RPMI7951 (cell line): Measurements from ENCODE around the gene SOS1. TPM values are rescaled to one million over a fixed set of nuclear protein-coding genes. Genes with fewer than 3 reads are reported as not detected.
"Not testable (repeated sequence)": the region's sequence is repeated elsewhere in the genome, so short reads cannot be mapped to it uniquely, and the experiment has no call there.

Experiments used
- DNase-seq: peaks from one replicate; pipeline ENCODE4 v3.0.0-alpha.2; 2012; ENCODE audit warnings: low read depth
- total RNA-seq: library from RNA; depleted of rRNA; stranded (reverse); fragments of >200 nt; shearing (Covaris generic); gene quantifications from 2 replicates; pipeline ENCODE4 v1.2.3, GENCODE V29; 2014

The SOS1 gene
- total RNA-seq, 1 experiment from 2014 or later, result 17.8 TPM

DNA sequence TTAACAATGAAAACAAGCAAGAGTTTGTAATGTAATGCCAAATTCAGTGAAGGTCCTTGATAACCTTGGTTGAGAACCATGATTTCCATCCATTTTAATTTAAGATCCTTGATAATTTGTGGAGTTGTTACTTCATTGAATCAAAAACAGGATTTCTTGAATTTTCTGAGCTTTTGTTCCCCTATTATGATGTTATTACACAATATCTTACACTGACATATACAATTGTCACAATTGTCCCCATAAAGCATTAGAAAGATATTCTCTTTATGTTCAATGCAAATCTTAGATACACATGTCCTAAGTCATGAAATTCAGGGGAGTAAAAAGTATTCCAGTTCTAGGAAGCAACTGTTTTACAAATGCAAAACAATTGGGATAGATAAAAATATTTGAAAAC is 147.6 kb downstream of the SOS1 start:
- DNase-seq, result no peak

DNA sequence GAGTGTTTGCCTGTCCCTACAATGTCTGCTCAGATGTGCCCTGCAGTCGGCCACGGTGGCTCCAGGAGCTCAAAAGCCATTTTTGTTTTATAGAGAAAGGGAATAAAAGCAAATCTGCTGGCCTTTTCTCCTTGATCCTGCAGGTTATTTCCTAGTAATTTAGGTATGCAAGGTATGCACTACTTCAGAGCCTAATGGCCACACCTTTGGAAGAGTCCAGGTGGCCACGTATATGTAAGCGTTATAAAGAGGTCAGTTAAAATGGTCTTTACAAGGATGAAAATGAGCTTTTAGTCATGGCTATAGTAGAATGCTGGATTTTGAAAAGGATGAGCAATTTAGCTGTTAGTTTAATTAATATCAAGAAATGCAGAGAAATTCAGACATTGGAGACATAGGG is 149.5 kb downstream of the SOS1 start:
- DNase-seq, result no peak

DNA sequence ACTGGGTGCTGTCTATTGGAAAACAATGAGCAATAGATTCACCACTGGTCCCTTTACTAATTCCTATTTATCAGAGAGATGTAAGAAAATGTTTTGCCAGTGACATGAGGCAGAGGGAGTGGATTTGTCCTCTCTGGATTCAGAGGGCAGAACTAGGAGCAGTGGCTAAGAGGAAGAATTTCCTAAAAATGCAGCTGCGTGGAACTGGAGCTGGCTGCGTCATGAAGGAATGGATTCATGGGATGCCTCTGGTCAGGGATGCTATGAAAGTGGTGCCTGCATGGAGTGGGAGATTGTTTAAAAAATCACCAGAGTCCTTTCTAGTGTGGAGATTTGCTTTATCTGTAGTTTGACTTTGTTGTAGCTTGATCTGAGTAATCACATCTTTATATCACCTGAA is 152.8 kb downstream of the SOS1 start:
- no peak for DNase-seq

DNA sequence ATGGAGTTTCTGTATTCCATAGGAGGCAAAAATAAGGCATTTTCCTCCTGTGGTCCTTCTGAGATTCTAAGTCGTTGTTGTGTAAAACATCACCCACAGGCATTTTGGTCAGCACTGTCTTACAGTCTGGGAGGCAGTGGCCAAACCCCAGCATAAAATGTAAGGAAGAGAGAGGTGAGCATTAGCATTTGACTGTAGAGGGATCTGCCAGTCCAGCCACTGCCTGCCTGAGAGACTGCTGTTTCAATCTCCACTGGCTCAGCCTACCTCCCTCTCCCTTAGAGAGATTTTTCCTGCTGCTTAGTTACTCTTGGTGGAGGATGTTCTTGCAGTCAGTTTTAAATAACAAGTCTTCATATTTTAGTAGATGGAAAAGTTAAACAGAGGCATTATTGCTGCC is 154.2 kb downstream of the SOS1 start:
- DNase-seq, result no peak

DNA sequence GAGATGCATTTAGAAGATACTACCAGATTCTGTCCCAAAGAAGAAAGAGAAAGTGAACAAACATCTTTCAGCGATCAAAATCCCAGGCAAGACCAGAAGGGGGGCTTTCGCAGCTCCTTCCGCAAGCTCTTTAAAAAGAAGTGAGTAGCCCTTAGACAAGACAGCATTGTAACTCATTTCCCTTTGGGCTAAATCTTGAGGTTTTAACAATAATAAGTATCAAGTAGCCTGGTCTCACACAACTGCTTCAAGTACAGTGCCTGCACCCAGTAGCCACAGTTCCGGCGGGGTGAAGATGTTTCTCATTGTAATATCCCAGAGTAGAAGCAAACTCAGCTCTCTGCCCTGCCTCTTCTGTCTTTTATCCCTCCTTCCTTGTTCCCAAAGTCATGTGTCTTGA is 154.8 kb downstream of the SOS1 start:
- peak; percentile 13 for DNase-seq

DNA sequence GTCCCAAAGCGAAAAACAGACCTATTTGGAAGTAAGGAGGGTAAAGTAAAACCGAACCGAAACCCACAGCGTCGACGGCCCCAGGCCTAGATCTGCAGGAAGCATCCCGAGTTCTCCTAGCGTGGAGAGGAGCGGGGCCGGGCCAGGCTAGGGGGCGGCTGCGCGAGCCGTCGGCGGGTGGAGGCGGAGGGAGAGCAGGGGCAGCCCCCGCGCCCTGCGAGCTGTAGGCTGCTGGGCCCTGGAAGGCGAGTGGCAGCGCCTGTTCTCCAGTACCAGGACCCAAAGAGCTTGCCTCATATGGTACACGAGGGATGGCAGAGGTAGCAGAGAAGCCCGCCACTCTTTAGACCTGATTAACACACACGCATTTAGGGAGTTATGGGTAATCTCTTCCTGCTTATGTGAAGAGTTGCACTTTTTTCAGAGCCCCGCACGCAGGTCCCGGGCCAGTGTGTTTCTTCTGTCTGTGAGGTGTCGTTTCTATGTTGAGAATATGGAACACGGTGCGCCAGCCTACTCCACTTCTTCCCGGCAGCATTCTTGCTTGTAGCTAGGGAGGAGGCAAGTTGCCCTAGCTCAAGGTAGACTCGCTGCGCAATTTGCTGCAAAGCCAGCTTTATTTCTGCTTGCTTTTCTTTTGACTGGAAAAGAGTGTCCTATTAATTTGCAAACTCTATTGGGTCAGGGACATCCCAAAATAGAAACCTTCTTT is 160.1 kb downstream of the SOS1 start:
- peak; percentile 3 for DNase-seq

DNA sequence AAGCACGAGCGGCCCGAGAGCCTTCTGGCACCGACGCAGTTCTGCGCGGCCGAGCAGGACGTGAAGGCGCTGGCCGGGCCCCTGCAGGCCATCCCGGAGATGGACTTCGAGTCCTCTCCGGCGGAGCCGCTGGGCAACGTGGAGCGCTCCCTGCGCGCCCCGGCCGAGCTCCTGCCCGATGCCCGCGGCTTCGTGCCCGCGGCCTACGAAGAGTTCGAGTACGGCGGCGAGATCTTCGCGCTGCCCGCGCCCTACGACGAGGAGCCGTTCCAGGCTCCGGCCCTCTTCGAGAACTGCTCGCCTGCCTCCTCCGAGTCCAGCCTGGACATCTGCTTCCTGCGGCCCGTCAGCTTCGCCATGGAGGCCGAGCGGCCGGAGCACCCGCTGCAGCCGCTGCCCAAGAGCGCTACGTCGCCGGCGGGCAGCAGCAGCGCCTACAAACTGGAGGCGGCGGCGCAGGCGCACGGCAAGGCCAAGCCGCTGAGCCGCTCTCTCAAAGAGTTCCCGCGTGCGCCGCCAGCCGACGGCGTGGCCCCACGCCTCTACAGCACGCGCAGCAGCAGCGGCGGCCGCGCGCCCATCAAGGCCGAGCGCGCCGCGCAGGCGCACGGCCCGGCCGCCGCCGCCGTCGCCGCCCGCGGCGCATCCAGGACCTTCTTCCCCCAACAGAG is 160.8 kb downstream of the SOS1 start:
- peak; percentile 72 for DNase-seq

DNA sequence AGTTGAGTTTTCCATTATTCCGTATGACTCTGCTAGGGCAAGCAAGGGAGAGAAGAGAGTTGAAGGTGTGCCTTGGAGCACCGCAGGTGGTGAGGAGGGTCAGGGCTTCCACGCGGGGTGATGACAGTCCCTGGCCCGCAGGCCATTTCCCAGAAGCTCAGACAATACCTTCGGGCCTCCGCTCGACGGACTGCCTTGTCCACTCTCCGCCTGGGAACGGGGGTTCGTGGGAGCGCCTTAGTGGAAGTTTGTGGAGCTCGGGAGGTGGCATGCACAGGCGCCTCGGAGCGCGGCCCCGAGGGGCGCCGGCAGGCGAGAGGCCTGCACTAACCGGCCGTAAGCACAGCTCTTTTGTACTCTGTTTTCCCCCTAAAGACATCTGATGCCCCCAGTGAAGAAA is 161.4 kb downstream of the SOS1 start:
- no peak for DNase-seq

DNA sequence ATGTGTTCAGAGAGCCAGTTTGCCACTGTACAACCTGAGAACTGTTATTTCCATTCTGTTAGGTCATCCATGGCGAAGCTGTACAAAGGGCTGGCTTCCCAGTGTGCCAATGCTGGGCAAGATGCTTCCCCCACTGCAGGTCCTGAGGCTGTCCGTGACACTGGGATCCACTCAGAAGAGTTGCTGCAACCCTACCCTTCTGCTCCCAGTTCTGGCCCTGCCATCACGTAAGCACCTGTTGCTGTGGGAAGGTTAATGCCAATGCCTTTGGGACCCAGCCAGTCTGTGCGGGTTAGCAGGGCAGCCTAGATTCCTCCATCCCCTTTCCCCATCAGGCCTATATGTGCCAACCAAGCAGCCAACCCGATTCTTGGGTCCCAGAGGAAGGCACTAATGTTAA is 162.9 kb downstream of the SOS1 start:
- DNase-seq, result no peak

DNA sequence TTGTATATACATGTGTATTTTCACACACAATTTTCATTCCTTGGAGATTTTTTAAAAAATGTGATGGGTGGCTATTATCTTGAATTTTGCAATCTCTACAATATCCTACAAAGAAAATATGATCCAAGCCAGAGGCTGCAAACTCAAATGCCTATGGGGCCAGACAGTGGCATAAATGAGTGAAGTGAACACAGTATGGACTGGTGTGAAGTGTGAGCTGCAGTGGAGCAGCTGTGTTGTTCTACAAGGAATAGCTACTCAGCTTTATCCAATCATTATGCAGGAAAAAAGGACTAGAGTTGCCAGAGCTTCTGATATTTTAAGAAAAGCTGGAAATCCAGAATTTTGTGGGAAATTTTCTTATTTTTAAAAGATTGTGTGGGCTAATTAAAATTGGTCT is 169.1 kb downstream of the SOS1 start:
- DNase-seq, result no peak

DNA sequence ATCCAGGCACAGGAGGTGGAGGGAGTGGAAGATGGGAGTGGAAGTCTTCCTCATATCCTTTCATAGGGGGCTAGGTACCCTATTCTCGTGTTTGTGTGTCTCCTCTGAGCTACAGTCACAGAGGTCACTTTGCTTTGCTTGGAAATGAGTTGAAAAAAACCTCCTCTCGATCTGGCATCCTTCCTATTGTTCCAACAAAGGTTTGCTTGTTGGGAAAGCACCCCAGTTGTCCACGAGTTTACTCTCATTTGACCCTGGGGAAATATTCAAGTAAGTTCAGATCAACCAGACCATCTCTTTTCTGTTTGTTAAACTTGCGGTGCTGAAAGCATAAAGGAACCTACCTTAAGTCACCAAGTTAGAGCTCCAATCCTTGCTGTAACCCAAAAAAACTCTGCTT is 171.9 kb downstream of the SOS1 start:
- DNase-seq, result no peak

DNA sequence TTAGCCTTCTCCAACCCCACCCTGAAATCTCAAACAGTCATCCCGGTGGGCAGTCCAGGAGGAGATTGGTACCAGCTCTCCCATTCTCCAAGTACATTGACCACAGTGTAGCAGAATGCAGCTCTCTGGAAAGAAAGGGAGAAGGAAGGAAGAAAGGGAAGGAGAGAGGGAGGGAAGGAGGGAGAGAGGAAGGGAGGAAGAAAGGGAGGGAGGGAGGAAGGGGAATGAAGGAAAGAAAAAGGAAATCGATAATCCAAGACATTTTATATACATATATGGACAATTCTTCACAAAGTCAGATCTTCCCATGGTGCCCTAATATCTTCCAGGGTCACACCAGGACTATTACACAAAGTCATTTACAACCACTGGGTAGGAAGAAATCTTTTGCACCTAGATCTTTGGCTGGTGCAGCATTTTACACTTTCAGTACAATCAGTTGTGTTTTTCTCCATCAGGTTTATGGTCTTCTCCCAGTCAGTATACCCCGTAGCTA is 172.4 kb downstream of the SOS1 start:
- no peak for DNase-seq

DNA sequence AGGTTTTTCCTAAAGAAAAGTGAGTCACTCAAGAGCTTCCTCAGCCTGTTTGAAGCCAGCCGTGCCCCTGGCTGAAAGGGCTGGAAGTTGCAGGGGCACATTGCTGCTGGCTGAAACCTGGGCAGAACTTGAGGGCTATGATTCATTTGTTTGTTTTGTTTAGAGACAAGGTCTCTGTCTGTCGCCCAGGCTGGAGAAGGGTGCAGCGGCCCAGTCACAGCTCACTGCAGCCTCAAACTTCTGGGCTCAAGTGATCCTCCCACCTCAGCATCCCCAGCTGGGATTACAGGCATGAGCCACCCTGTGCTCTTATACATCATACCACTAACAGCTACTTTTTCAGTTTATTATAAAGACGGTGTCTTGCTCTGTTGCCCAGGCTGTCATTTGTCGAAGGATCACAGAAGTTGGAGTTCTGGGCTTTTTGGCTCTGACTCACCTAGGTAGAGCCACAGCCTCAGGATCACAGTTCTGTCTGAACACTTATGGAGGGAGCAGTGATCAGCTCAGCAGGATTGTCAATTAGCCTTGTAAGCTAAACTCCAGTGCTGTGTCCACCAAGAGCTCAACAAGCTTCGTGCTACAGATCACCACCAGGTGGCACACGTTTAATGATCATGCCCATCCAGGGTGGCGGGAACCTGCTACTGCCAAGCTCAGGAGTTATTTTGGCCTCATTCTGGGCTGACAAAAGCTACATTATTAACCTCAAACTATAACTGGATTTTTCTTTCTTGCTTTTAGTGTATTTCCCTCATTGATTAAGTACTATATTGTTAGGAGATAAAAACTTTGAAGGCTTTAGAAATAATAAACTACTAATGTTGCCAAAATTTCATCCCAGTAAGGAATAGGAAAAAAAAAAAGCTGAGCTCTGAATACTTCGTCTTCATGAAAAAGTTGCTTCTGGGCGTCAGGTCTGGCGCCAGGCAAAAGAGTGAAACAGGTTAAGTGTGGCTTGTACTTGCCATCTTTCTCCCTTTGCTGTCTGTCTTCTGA is 173.3 kb downstream of the SOS1 start:
- DNase-seq, result peak; percentile 79

DNA sequence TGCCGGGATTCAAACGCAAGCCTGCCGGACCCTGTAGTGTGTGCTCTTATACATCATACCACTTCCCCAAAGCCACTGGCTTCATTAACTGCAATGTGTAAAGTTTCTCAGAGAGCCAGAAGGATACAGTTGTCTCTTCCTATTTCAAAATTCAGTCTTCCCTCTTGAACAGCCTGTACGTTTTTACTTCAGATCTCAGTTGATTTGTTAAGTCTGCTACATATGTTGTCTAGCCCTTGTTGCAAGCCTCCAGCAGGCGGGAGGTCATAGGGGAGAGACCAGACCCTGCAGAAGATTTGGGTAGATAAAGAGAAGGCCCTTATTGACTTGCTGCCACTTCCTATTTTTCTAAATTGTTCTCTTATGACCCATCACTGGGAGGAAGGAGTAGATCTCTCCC is 174.9 kb downstream of the SOS1 start:
- no peak for DNase-seq

DNA sequence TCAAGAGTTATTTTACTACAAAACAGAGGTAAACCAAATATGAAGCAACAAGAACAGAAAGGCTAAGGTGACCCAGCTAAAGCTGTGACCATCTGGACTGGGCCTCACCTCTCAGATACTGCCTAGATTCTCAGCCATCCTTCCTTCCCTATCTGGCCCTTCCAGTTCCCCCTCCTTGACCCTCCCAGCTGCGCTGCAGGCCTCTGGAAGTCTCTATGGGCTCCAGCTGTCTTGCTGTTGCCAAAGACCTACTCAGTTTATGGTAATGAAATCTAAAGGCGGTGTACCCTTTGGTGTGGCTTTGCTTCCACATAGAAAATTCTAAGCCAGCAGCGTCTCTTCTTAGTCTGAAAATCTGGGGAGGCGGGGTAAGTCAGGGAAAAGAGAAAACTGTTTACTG is 175.5 kb downstream of the SOS1 start:
- DNase-seq, result no peak

DNA sequence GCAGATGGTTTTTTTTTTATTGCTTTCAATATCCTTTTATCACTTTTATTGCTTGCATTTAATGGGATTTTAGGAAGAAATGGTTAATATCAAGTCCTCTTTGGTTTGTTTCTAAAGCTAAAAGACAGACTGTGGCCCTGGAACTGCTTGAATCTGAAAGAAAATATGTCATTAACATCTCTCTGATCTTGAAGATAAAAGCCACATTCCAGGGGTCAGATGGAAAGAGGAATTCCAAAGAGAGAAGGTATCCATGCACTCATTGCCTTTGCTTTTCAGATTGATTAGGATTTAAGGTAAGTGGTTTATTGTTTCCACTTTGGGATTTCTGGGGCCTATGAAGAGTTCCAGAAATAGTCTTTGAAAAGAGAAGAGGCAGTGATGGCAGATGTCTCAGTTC is 177.1 kb downstream of the SOS1 start:
- no peak for DNase-seq

DNA sequence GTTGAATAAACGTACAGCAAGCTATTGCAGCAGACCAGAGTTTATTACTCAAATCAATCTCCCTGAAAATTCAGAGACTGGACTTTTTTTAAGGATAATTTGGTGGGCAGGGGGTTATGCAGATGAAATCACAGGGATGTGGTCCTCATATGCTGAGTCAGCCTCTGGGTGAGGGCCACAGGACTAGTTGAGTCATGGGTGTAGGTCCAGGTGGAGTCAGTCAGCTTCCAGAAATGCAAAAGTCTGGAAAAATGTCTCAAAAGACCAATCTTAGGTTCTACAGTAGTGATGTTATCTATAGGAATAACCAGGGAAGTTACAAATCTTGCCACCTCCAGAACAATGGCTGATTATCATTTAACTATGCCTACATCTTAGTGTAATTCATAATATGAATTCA is 180.1 kb downstream of the SOS1 start:
- DNase-seq, result no peak

DNA sequence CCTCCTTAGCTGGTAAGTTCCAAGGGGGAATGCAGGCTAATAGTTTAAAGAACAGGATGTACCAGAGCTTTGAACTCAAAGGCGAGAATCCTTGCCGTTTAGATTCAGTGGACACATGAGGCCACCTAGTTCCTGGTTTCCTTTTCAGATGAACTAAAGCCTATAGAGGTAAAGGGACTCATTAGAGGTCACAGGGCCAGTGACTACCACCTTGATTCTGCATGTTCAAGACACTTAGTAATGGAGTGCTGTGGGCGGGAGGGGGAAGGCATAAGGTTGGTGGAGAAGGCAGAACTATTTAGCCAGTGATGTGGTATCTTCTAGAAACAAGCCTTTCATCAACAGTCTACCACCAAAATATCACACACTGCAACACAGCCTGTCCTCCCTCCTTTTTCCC is 183.3 kb downstream of the SOS1 start:
- DNase-seq, result no peak

DNA sequence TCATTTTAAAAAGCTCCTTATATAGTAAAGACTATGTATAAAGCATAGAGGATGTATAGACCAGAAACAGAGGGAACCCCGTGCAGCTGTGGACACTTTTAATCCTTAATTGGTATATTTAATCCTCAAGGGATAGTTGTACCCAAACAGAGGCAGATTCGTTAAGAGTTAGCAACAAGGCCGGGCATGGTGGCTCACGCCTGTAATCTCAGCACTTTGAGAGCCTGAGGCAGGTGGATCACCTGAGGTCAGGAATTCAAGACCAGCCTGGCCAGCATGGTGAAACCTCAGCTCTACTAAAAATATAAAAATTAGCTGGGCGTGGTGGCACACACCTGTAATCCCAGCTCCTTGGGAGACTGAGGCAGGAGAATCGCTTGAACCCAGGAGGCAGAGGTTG is 184.3 kb downstream of the SOS1 start:
- not testable (repeated sequence) for DNase-seq

DNA sequence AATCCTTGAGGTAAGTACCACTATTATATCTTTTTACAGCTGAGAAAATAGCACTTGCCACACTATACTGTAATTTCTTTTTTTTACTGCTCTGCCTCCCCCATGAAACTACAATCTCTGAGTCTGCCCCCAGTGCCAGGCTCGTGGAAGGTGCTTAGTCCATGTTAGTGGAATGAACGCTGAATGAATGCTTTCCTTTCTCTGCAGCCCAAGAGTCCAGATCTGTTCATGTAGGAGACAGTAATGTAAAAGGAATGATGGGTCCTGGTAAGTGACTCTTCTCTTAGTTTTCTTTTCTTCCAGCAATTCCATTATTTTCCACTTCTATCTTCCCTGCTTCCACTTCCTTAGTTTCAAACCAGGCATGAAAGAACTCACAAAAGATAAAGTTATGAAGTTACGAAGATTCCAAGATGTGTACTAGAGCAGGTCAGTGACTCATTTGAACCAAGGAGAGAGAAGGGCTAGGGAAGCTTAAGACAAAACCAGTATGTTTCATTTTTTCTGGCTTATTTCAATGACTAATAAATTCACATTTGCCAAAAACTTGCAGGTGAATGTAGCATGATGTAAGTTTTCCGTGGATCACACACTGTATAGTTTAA is 185.2 kb downstream of the SOS1 start:
- peak; percentile 8 for DNase-seq

DNA sequence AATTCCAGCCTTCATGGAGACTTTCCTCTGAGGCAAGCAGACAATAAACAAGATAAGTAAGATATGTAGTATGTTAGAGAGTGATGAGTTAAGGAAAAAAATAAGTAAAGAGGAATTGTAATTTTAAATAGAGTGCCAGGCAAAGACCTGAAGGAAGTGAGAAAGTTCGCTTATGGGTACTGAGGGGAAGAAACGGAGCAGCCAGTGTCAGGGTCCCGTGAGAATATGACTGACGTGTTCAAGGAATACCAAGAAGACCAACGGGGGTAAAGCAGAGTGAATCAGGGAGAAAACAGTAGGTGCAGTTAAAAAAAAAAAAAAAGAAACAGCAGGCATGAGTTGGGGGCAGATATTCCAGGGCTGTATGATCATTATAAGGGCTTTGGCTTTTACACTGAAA is 186.1 kb downstream of the SOS1 start:
- DNase-seq, result no peak

DNA sequence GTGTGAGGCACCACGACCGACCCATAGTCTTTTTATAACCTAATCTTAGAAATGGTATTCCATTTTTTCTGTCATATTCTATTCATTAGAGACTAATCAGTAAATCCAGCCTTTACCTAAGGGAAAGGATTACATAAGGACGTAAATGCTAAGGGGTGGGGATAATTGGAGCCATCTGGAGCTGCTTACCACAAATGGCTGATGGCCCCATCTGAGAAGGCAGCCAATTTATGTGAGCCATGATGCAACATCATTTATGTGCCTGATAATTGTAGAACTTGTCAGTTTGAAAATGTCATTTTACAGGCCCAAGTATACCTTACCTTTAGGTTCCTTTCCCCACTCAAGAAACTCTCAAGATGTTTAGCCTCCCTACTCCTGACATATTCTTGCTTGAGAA is 187.2 kb downstream of the SOS1 start:
- DNase-seq, result peak; percentile 72
